HG03025 (cell line): ENCODE results near the gene PLPP3.

Source experiments
- ATAC-seq: cut with Tn5 transposase; IDR thresholded peaks from one replicate; pipeline ENCODE4 v1.9.1; 2021; ENCODE audit warnings: mild to moderate bottlenecking, moderate library complexity; ENCODE audit not compliant: unreplicated experiment, low FRiP score

PLPP3 gene

GRCh38 chr1:56527548-56528302 lies 51.6 kb downstream of the PLPP3 start:
- ATAC-seq = no peak

- peak; percentile 63 for ATAC-seq
Measured at GRCh38 chr1:56526571-56527174, 52.7 kb downstream of the PLPP3 start.

- peak; percentile 81 for ATAC-seq
Measured at GRCh38 chr1:56525489-56526041, 53.8 kb downstream of the PLPP3 start.

DNA sequence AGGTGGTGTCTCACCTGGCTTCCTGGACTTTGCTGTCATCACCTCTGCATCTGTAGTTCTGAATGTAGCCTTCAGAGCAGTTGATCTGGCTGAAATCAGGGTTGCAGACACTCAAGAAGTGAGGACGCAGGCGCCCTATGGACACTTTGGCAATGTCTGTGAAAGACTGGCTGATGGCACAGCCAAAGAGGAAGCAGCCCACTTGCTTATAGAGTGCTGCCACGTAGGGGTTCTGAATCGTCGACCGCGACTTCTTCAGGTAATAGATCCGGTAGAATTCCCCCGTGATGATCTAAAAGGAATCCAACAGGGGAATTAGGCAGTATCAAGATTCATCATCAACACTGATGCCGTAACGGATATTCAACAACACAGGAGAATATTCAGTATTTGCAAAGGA lies 55.1 kb downstream of the PLPP3 start:
- ATAC-seq = no peak

DNA sequence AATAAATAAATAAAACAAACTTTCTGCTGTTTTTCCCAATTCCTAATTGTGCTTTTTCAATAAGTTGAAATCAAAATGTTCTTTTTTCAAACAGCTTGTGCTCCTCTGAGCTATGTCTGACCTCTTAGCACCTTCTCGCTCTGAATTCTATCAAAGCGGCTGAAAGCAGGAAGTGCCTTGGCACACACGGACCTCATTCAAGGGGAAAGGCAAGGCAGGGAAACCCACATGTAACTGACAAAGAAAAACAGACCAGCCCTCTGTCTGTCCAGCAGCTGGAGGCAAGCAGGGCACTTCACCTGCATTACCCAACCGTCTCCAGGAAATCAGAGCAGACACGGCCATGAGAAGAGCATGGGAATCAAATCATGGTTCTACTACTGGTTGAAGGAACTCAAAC lies 56.7 kb downstream of the PLPP3 start:
- ATAC-seq = no peak

GRCh38 chr1:56520016-56520601 lies 59.3 kb downstream of the PLPP3 start:
- no peak for ATAC-seq

DNA sequence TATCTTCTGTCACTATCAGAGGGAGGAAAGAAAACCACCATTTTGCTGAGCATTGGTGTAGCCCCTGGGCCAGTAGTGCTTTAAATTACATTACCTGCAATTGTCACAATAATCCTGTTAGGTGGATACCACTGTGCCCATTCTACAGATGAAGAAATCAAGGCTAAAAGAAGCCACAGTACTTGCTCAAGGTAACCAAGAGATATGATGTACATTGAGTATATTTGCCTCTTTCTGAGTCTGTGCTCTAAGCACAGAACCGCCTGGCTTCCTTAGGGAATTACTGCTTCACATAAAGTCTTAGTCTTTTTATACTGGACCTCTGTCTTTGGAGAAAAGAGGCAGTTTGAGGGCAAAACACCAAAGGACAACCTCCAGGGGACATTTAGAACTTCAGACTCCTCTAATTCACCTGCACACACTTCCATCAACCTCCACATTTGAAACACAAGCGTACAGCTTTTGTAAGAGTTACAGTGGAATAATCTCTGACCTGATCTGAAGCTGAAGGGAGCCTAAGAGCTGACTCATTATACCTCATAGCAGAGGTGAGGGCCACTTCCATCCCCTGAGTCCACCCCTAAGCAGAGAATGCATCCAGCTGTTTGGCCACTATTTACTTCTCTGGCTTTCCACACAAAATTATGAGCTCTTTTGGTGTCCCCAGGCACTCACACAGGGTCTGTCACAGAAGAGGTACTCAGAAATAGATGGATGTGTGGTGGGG lies 61.8 kb downstream of the PLPP3 start:
- no peak for ATAC-seq

DNA sequence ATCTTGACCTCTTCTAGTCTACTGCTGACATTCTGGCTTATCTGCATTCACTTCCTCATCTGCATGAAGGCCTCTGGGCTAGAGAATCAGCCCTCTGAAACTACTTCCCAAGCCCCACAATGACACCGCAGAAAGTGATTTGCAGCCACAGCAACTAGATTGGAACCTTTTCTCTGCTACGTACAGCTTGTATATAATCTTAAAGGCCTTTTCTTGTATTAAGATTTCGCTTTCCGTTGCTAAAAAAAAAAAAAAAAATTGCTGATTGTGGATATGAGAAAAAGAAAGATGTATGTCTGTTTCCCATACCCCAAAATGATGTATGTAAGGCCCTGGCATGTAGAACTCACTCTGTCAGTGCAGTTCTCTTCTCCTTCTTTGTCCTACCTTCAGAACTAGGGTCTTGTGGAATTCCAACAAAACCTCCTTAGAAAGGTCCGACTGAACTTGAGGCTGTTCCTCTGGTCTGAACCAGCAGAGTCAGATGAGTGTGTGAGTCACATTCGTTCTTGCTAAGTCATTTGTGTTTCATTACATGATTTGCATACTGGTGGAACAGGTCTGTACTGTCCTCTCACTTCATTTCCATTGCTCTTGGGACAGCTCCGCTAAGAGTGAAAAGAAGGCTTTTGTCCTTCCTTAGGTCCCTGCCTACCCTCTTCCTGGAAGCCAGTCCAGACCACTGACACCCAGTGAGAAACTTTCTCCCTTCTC lies 62.7 kb downstream of the PLPP3 start:
- peak; percentile 82 for ATAC-seq

- ATAC-seq = no peak
Measured at GRCh38 chr1:56515898-56516538, 63.3 kb downstream of the PLPP3 start.

- ATAC-seq = no peak
Measured at GRCh38 chr1:56512724-56513494, 66.5 kb downstream of the PLPP3 start.

DNA sequence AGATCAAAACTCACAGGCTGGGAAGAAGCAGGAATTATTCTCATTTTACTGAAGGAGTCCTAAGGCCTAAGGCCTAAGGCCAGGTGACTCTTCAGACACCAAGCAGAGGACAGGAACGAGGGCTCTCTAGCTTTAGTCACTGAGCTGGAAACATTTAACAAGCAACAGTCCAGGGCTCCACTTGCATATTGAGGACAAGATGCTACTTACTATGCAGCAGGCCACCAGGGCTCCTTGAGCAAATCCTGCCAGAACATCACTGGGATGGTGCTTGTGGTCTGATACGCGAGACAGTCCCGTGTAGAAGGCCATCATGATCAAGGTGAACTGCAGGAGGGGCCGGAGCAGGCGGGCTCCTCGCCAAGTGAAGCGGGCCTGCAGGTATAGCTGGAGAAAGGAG lies 67.6 kb downstream of the PLPP3 start:
- ATAC-seq = no peak

DNA sequence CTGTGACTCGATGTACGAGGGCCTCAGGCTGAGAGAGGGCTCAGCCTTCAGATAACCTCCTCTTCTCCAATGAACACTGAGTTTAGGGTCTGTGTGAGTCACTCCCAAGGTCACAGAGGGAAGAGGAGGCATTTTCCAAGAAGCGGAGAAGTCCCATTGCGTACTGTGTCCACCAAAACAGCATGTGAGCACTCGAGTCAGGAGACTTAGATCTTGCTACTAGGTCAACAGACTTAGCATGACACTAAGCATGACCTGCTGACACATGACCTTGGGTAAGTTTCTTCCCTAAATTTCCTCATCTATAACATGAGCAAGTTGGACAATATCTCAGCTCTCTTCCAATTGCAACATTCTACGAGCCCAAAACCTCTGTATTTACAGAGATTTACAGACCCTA lies 68.0 kb downstream of the PLPP3 start:
- ATAC-seq = no peak

- ATAC-seq = no peak
Measured at GRCh38 chr1:56510642-56511021, 68.7 kb downstream of the PLPP3 start.

- no peak for ATAC-seq
Measured at GRCh38 chr1:56509713-56510641, 69.4 kb downstream of the PLPP3 start.

- no peak for ATAC-seq
Measured at GRCh38 chr1:56508523-56508983, 70.8 kb downstream of the PLPP3 start.

DNA sequence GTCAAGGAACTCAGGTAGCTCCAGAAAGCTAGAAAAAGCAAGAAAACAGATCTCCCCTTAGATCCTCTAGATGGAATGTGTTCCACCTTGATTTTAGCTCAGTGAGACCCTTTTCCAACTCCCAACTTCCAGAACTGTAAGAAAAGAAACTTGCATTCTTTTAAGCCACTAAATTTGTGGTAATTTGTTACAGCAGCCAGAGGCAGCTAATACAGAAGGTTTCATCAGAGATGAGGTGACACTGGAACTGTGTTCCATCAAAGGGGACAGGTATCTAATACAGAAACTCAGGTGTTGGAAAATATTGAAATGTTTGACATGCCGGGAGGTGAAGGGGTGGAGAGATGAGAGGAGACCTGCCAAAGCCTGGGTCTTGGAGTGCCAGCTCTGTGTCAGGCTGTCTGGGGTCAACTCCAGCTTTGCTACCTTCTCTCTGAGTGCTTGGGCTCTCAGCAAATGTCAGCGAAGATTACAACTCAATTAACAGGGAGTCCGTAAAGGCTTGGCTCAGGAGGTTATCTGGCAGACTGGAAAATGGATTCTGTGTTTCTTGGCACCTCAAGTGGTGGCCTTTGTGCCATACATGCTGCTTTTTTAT lies 71.3 kb downstream of the PLPP3 start:
- no peak for ATAC-seq

- no peak for ATAC-seq
Measured at GRCh38 chr1:56506951-56507491, 72.3 kb downstream of the PLPP3 start.
